ENCODE data around the gene FBXW5.

GRCh38 chr9:136980669-136981478 lies 36.3 kb upstream of the FBXW5 start:
- TF ChIP-seq EZH2 (IDR thresholded peaks at IDR 0.05; ENCODE audit: borderline replicate concordance, control insufficient read depth, low read depth, low read length) (no peak), SP1 (IDR thresholded peaks at IDR 0.05; ENCODE audit: low read depth, low read length) (no peak), PKNOX1 (IDR thresholded peaks at IDR 0.05) (no peak), USF2 (IDR thresholded peaks at IDR 0.05; ENCODE audit: borderline replicate concordance, low read depth, low read length) (no peak), CTCF (IDR thresholded peaks at IDR 0.05 in 2 of 3, conservative IDR thresholded peaks at IDR 0.05 in 1 of 3; ENCODE audit: control insufficient read depth in 2 of 3, extremely low read depth in 1 of 3, insufficient read depth in 1 of 3, low read depth in 3 of 3, low read length in 3 of 3) (no peak), USF1 (IDR thresholded peaks at IDR 0.05; ENCODE audit: borderline replicate concordance, extremely low read length, insufficient read depth, low read depth, low read length) (no peak), POLR2A (IDR thresholded peaks at IDR 0.05; ENCODE audit: low read depth, low read length) (no peak), SMC3 (IDR thresholded peaks at IDR 0.05; ENCODE audit: borderline replicate concordance, low read length) (no peak), SRF (IDR thresholded peaks at IDR 0.05; ENCODE audit: low read depth in 2 of 2, low read length in 2 of 2) (no peak), SMAD1 (IDR thresholded peaks at IDR 0.05; ENCODE audit: low read depth, partially characterized antibody) (no peak), POLR2AphosphoS5 (IDR thresholded peaks at IDR 0.05; ENCODE audit: low read length) (no peak)
